Measurements from ENCODE around the gene CNOT8. TPM values are rescaled to one million over a fixed set of nuclear protein-coding genes. Genes with fewer than 3 reads are reported as not detected.

Gene CNOT8
- total RNA-seq, 1 experiment from 2014 or later: 45.0 TPM

- no peak overlapping the region for H3K9ac ChIP-seq (ENCODE audit: low read length)
- CTCF ChIA-PET: no interaction called here
- intact Hi-C loops (cut with micrococcal nuclease): no loop called here
- POLR2A ChIA-PET: no interaction called here
- no peak overlapping the region for H3K4me3 ChIP-seq (replicated peaks in 1 of 2; ENCODE audit: low read depth in 1 of 2, low read length in 2 of 2)
- no peaks in the 10 kb centered on the region for H3K9me2 ChIP-seq (ENCODE audit: insufficient read depth)
- peaks cover 3% of the 10 kb centered on the region; the same call in 1 of the 2 replicates for H4K20me1 ChIP-seq (ENCODE audit: insufficient read depth)
- no peak for DNase-seq (ENCODE audit: low read depth, low spot score)
- peaks cover 37 to 65% of the 10 kb centered on the region in 2 experiments for H3K36me3 ChIP-seq (ENCODE audit: control insufficient read depth in 1 of 2, insufficient read depth in 2 of 2, low read length in 2 of 2)
- H3K27ac ChIP-seq (ENCODE audit: low read depth, low read length): no peak overlapping the region
- no TSS peak for BruUV-seq (replicated peaks)
- H3K79me2 ChIP-seq (ENCODE audit: insufficient read depth, low read length): peaks cover 15% of the 10 kb centered on the region; the same call in 1 of the 2 replicates
- H3K4me2 ChIP-seq (ENCODE audit: low read length): no peak overlapping the region
- no peak overlapping the region for H2AFZ ChIP-seq (ENCODE audit: low read depth, low read length, poor library complexity, severe bottlenecking)
- no peaks in the 10 kb centered on the region for H3K27me3 ChIP-seq (ENCODE audit: insufficient read depth, low read length)
- H3K9me3 ChIP-seq (ENCODE audit: control insufficient read depth in 1 of 2, insufficient read depth in 1 of 2, low read depth in 1 of 2, low read length in 2 of 2): no peaks in the 10 kb centered on the region
- RAD21 ChIA-PET (ENCODE audit: low non-redundant PET in 1 of 2, low total read pairs in 2 of 2, uncharacterized antibody in 2 of 2, unreplicated experiment in 2 of 2): no interaction called here
- no peaks in the 10 kb centered on the region for H3K4me1 ChIP-seq (ENCODE audit: control insufficient read depth in 1 of 2, insufficient read depth in 2 of 2, low read length in 2 of 2)
- no peak for TF ChIP-seq MAX (IDR thresholded peaks at IDR 0.05)
- no peak for TF ChIP-seq CBX3 (IDR thresholded peaks at IDR 0.05; ENCODE audit: low read depth)
- TF ChIP-seq SRF (IDR thresholded peaks at IDR 0.05; ENCODE audit: low read depth): no peak
- no peak for TF ChIP-seq TCF7L2 (IDR thresholded peaks at IDR 0.05; ENCODE audit: borderline replicate concordance, extremely low read depth, insufficient read depth, insufficient read length)
- TF ChIP-seq CEBPB (IDR thresholded peaks at IDR 0.05; ENCODE audit: low read depth): no peak
- no peak for TF ChIP-seq REST (IDR thresholded peaks at IDR 0.05; ENCODE audit: low read depth)
- TF ChIP-seq EZH2phosphoT487 (IDR thresholded peaks at IDR 0.05; ENCODE audit: borderline replicate concordance): no peak
- TF ChIP-seq POLR2AphosphoS5 (IDR thresholded peaks at IDR 0.05; ENCODE audit: low read depth, low read length): no peak
- no peak for TF ChIP-seq JUND (IDR thresholded peaks at IDR 0.05)
- no peak for TF ChIP-seq YY1 (IDR thresholded peaks at IDR 0.05; ENCODE audit: extremely low read depth, insufficient replicate concordance, low read depth, low read length)
- no peak for TF ChIP-seq FOSL1 (IDR thresholded peaks at IDR 0.05; ENCODE audit: low read depth)
- TF ChIP-seq EZH2 (IDR thresholded peaks at IDR 0.05): no peak
- no peak for ATAC-seq
Measured at GRCh38 chr5:154815684-154816247, 42.7 kb upstream of the CNOT8 start.
